Measurements from ENCODE around the gene TENT5A. TPM values are rescaled to one million over a fixed set of nuclear protein-coding genes. Genes with fewer than 3 reads are reported as not detected.

The TENT5A gene
- total RNA-seq, 2 donors from 2014 or later: 20.1 to 32.8 TPM

DNA sequence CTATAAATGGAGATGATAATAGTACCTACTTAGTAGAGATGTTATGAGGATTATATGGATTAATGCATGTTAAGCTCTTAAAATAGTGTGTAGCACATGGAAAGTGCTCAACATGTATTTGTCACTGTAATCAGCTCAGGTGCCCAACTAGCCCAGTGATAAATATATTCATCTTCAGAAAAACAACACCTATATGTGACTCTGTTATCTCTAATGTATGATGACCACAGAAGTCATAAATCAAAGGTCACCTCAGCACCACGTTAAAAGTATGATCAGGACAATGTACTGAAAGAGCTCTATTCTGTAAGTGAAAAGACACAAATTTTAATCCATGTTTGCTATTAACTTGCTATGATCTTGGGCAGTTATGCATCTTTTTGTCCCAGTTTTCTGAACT is 36.8 kb upstream of the TENT5A start:
- no peak for DNase-seq
- Histone ChIP-seq H3K27ac (peak overlapping the region; percentile 31), H3K9me3 (no peaks in the 10 kb centered on the region), H3K27me3 (no peaks in the 10 kb centered on the region), H3K9ac (ENCODE audit: low read depth in 2 of 2, low read length in 2 of 2) (no peak overlapping the region), H3K4me3 (no peak overlapping the region), H3K4me1 (peaks cover 4% of the 10 kb centered on the region), H3K36me3 (no peaks in the 10 kb centered on the region)
- no peak for TF ChIP-seq CTCF (IDR thresholded peaks at IDR 0.05)
- intact Hi-C loops (cut with DNase I): no loop called here

GRCh38 chr6:81788748-81789147 is 36.3 kb upstream of the TENT5A start:
- Histone ChIP-seq H3K27me3 (no peaks in the 10 kb centered on the region), H3K36me3 (no peaks in the 10 kb centered on the region), H3K27ac (peak overlapping the region; percentile 31), H3K4me1 (peaks cover 4% of the 10 kb centered on the region), H3K9me3 (no peaks in the 10 kb centered on the region), H3K9ac (ENCODE audit: low read depth in 2 of 2, low read length in 2 of 2) (no peak overlapping the region), H3K4me3 (no peak overlapping the region)
- TF ChIP-seq CTCF (IDR thresholded peaks at IDR 0.05): no peak
- no peak for DNase-seq
- intact Hi-C loops (cut with DNase I): no loop called here

- no peak for DNase-seq
- no peaks in the 10 kb centered on the region for H3K9me3 ChIP-seq
- no peaks in the 10 kb centered on the region for H3K27me3 ChIP-seq
- intact Hi-C loops (cut with DNase I): no loop called here
- peak overlapping the region; percentile 35 for H3K27ac ChIP-seq
- no peaks in the 10 kb centered on the region for H3K36me3 ChIP-seq
- no peak for TF ChIP-seq CTCF (IDR thresholded peaks at IDR 0.05)
- H3K4me3 ChIP-seq: no peak overlapping the region
- no peak overlapping the region for H3K9ac ChIP-seq (ENCODE audit: low read depth in 2 of 2, low read length in 2 of 2)
- peaks cover 4% of the 10 kb centered on the region for H3K4me1 ChIP-seq
Observed at GRCh38 chr6:81787313-81788068, 35.0 kb upstream of the TENT5A start.

DNA sequence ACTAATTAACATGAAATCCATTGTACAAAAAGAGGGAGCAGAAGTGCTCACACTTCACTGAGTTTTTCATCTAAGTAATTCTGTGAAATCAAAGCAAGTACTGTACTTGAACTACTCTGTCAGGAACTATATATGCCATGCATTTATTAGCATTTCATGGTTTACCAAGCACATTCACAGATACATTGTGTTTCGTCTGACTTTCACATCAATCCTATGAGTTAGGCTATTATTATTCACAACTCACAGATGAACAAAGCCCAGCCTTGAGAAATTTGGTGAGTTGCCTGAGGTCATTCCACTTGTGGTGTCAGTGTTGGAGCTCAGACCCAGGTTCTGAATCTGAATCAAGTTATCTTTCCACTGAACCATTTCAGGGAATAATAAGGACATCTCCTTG is 33.7 kb upstream of the TENT5A start:
- H3K27me3 ChIP-seq: no peaks in the 10 kb centered on the region
- H3K4me3 ChIP-seq: no peak overlapping the region
- DNase-seq: no peak
- no peak for TF ChIP-seq CTCF (IDR thresholded peaks at IDR 0.05)
- H3K9me3 ChIP-seq: no peaks in the 10 kb centered on the region
- no peak overlapping the region for H3K27ac ChIP-seq
- peaks cover 4% of the 10 kb centered on the region for H3K4me1 ChIP-seq
- no peaks in the 10 kb centered on the region for H3K36me3 ChIP-seq
- intact Hi-C loops (cut with DNase I): no loop called here
- H3K9ac ChIP-seq (ENCODE audit: low read depth in 2 of 2, low read length in 2 of 2): no peak overlapping the region

- no peak overlapping the region for H3K27ac ChIP-seq
- no peak overlapping the region for H3K4me3 ChIP-seq
- H3K27me3 ChIP-seq: no peaks in the 10 kb centered on the region
- DNase-seq: no peak
- H3K9ac ChIP-seq (ENCODE audit: low read depth in 2 of 2, low read length in 2 of 2): no peak overlapping the region
- no peaks in the 10 kb centered on the region for H3K36me3 ChIP-seq
- no peak for TF ChIP-seq CTCF (IDR thresholded peaks at IDR 0.05)
- H3K9me3 ChIP-seq: no peaks in the 10 kb centered on the region
- peaks cover 4% of the 10 kb centered on the region for H3K4me1 ChIP-seq
- intact Hi-C loops (cut with DNase I): no loop called here
Observed at GRCh38 chr6:81785377-81785776, 32.9 kb upstream of the TENT5A start.

Data from colonic mucosa (tissue), 4 donors.